ENCODE data around the gene ZNF236. TPM values are rescaled to one million over a fixed set of nuclear protein-coding genes. Genes with fewer than 3 reads are reported as not detected.

ZNF236 gene
- total RNA-seq, 4 donors from 2014 or later = 10.1 to 15.8 (median 14.8) TPM

DNA sequence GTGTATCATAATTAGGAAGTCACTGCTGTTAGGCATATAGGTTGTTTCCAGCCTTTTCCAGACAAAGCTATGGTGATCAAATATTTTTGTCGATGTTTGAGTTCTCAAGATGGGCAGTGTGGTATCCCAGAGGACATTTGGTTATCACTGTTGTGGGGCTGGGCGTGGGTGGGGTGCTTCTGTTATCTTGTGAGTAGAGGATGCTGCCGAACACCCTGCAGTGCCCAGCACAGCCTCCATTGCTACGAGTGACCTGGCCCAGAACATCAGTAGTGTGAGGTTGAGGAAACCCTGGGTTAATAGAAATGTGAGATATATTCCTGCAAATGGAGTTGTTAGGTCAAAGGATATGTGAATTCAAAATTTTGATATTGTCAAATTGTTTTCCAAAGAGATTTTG, 33.2 kb downstream of the ZNF236 start:
- Histone ChIP-seq H3K27ac (replicated peaks in 1 of 4) (no peak overlapping the region), H3K36me3 (peaks cover 5 to 56% (median 27%) of the 10 kb centered on the region in 4 donors), H3K4me3 (no peak overlapping the region), H3K27me3 (no peaks in the 10 kb centered on the region), H3K4me1 (peaks cover 0 to 4% (median 0%) of the 10 kb centered on the region in 4 donors), H3K9me3 (no peaks in the 10 kb centered on the region)
- 100% methylated on average over 4 of the region's 4 CpGs for WGBS
- intact Hi-C loops (cut with DNase I) = no loop called here
- TF ChIP-seq, protein P1, sequence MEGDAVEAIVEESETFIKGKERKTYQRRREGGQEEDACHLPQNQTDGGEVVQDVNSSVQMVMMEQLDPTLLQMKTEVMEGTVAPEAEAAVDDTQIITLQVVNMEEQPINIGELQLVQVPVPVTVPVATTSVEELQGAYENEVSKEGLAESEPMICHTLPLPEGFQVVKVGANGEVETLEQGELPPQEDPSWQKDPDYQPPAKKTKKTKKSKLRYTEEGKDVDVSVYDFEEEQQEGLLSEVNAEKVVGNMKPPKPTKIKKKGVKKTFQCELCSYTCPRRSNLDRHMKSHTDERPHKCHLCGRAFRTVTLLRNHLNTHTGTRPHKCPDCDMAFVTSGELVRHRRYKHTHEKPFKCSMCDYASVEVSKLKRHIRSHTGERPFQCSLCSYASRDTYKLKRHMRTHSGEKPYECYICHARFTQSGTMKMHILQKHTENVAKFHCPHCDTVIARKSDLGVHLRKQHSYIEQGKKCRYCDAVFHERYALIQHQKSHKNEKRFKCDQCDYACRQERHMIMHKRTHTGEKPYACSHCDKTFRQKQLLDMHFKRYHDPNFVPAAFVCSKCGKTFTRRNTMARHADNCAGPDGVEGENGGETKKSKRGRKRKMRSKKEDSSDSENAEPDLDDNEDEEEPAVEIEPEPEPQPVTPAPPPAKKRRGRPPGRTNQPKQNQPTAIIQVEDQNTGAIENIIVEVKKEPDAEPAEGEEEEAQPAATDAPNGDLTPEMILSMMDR (IDR thresholded peaks at IDR 0.05) = no peak
- TF ChIP-seq POLR2A (IDR thresholded peaks at IDR 0.05; ENCODE audit: low read depth) (no peak), POLR2AphosphoS5 (IDR thresholded peaks at IDR 0.05) (no peak), EP300 (IDR thresholded peaks at IDR 0.05) (no peak)
- DNase-seq (ENCODE audit: extremely low spot score) = no peak

DNA sequence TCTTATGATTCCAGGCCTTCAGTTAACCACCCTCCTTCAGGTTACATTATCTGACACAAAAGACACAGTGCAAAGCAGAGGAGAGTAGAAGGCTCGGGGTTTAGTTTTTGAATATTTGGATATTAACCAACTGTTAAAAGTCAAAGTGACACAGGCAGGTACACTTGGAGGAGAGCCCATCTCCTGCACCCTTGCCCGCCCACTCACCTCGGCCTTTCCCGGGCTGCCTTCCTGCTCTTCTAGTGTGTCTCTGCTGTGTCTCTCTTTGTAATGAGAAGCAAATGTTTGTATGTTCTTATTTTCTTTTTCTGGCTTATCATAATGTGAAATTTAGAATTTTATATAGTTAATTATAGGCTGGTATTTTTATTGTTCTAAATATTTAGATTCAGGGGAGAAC, 35.1 kb downstream of the ZNF236 start:
- Histone ChIP-seq H3K27me3 (no peaks in the 10 kb centered on the region), H3K4me1 (peaks cover 0 to 4% (median 0%) of the 10 kb centered on the region in 4 donors), H3K4me3 (no peak overlapping the region), H3K27ac (replicated peaks in 1 of 4) (no peak overlapping the region), H3K36me3 (peaks cover 13 to 66% (median 41%) of the 10 kb centered on the region in 4 donors), H3K9me3 (no peaks in the 10 kb centered on the region)
- no peak for DNase-seq (ENCODE audit: extremely low spot score)
- intact Hi-C loops (cut with DNase I) = no loop called here
- WGBS = 74% methylated on average over 4 of the region's 4 CpGs
- TF ChIP-seq POLR2AphosphoS5 (IDR thresholded peaks at IDR 0.05) = no peak
- TF ChIP-seq POLR2A (IDR thresholded peaks at IDR 0.05; ENCODE audit: low read depth) = no peak
- TF ChIP-seq, protein P1 (IDR thresholded peaks at IDR 0.05) = no peak
- TF ChIP-seq EP300 (IDR thresholded peaks at IDR 0.05) = no peak

DNA sequence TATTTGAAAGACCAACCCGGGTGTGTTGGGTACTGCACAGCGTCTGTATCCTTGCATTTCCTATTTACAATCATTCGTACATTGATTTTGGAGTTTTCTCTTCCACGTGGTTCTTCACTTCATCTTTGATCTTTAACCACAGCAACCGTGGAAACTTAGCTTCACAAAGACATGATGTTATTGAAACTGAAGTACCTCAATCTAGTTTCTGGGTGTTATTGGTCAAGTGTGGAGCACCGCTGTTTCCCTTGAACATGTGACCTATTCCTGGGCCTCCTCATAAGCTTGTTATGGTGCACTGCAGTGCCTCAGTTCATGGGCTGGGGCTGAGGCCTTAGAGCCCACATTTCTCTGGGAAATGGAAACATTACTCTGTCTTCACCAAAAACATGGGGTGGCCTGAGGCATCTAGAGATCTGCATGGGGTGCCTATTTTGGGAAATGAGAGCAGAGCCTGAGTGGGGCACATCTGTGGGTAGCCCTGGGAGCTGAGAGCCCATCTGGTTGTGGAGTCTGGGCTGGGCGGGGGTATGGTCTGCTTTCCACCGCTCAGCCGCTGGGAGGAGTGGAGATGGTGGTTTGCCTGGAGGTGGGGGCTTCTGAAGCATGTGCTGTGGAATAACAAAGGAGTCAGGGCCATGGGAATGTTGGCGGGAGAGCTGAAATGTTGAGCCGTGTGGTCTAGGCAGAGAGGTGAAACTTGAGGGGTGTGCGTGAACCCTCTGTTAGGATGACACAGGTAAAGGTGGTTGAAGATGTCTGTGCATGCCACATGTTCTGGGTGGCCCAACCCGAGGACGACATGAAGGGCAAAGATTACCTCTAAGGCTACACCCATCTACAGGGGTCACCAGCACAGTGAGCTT, 37.4 kb downstream of the ZNF236 start:
- WGBS = 90% methylated on average over 14 of the region's 14 CpGs
- peaks cover 16 to 75% (median 47%) of the 10 kb centered on the region in 4 donors for H3K36me3 ChIP-seq
- no peak for DNase-seq (ENCODE audit: extremely low spot score)
- no peaks in the 10 kb centered on the region for H3K9me3 ChIP-seq
- no peak overlapping the region for H3K27ac ChIP-seq (replicated peaks in 1 of 4)
- no peaks in the 10 kb centered on the region for H3K27me3 ChIP-seq
- intact Hi-C loops (cut with DNase I) = no loop called here
- TF ChIP-seq, protein P1 (IDR thresholded peaks at IDR 0.05) = no peak
- TF ChIP-seq POLR2A (IDR thresholded peaks at IDR 0.05; ENCODE audit: low read depth) = no peak
- TF ChIP-seq EP300 (IDR thresholded peaks at IDR 0.05) = no peak
- no peak for TF ChIP-seq POLR2AphosphoS5 (IDR thresholded peaks at IDR 0.05)
- H3K4me1 ChIP-seq = peaks cover 0 to 4% (median 0%) of the 10 kb centered on the region in 4 donors
- H3K4me3 ChIP-seq = no peak overlapping the region

DNA sequence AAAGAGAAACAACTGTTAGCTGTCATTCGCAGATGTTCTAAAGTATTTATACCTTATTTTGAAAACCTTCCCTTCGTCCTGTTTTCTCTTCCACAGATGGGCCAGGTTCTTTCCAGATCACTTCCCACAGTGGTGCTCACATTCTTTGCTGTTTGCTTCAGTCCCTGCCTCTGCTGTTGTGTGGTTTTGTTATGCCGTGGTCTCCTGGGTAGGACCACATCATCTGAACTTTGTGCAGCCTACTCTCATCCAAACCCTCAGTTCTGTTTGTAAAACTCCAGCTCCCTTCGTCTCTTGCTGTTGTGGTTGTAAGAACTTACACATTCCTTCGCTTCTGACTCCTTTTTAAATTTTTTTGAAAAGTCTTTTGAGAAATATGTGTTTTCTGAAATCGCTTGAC, 38.1 kb downstream of the ZNF236 start:
- no peak overlapping the region for H3K27ac ChIP-seq (replicated peaks in 1 of 4)
- no peak for DNase-seq (ENCODE audit: extremely low spot score)
- no peak overlapping the region for H3K4me3 ChIP-seq
- 84% methylated on average over 6 of the region's 6 CpGs for WGBS
- TF ChIP-seq POLR2AphosphoS5 (IDR thresholded peaks at IDR 0.05) (no peak), EP300 (IDR thresholded peaks at IDR 0.05) (no peak), POLR2A (IDR thresholded peaks at IDR 0.05; ENCODE audit: low read depth) (no peak)
- TF ChIP-seq, protein P1 (IDR thresholded peaks at IDR 0.05) = no peak
- H3K36me3 ChIP-seq = peaks cover 16 to 75% (median 43%) of the 10 kb centered on the region in 4 donors
- intact Hi-C loops (cut with DNase I) = no loop called here
- H3K4me1 ChIP-seq = peaks cover 0 to 4% (median 0%) of the 10 kb centered on the region in 4 donors
- no peaks in the 10 kb centered on the region for H3K9me3 ChIP-seq
- H3K27me3 ChIP-seq = no peaks in the 10 kb centered on the region
